ENCODE results near the gene PLEKHG5.

GRCh38 chr1:6464514-6464836 lies 27.0 kb downstream of the PLEKHG5 start:
- TF ChIP-seq LEF1 (IDR thresholded peaks at IDR 0.05; ENCODE audit: borderline replicate concordance) (no peak), FOXM1 (IDR thresholded peaks at IDR 0.05; ENCODE audit: borderline replicate concordance) (no peak), TARDBP (IDR thresholded peaks at IDR 0.05) (no peak), PKNOX1 (IDR thresholded peaks at IDR 0.05) (no peak), ARNT (IDR thresholded peaks at IDR 0.05) (no peak), BHLHE40 (IDR thresholded peaks at IDR 0.05; ENCODE audit: borderline replicate concordance) (no peak), SP1 (IDR thresholded peaks at IDR 0.05) (no peak), HDGF (IDR thresholded peaks at IDR 0.05; ENCODE audit: borderline replicate concordance) (no peak), L3MBTL2 (conservative IDR thresholded peaks at IDR 0.05) (no peak), NFRKB (IDR thresholded peaks at IDR 0.05) (no peak), FOXK2 (IDR thresholded peaks at IDR 0.05) (no peak)

Measured in HEK293T (cell line).